ENCODE results near the gene PRKG1.

The PRKG1 gene

GRCh38 chr10:52279546-52279945, 1205.3 kb downstream of the PRKG1 start:
- TF ChIP-seq REST (IDR thresholded peaks at IDR 0.05; ENCODE audit: insufficient replicate concordance, low read depth) (no peak), SPI1 (IDR thresholded peaks at IDR 0.05; ENCODE audit: borderline replicate concordance, low read depth) (no peak), POLR2AphosphoS5 (IDR thresholded peaks at IDR 0.05; ENCODE audit: low read depth) (no peak), CTCF (IDR thresholded peaks at IDR 0.05; ENCODE audit: insufficient read depth, low read length) (no peak), GABPA (IDR thresholded peaks at IDR 0.05; ENCODE audit: low read depth) (no peak)
- Histone ChIP-seq H3K4me3 (replicated peaks; ENCODE audit: insufficient read depth, low read length) (no peak overlapping the region), H3K27me3 (ENCODE audit: insufficient read depth, poor library complexity, severe bottlenecking) (no peaks in the 10 kb centered on the region), H3K27ac (replicated peaks) (no peak overlapping the region)
- no peak for DNase-seq (ENCODE audit: low read depth in 1 of 2, low spot score in 1 of 2)

GRCh38 chr10:52280051-52280450, 1205.8 kb downstream of the PRKG1 start:
- no peak overlapping the region for H3K27ac ChIP-seq (replicated peaks)
- H3K4me3 ChIP-seq (replicated peaks; ENCODE audit: insufficient read depth, low read length): no peak overlapping the region
- no peaks in the 10 kb centered on the region for H3K27me3 ChIP-seq (ENCODE audit: insufficient read depth, poor library complexity, severe bottlenecking)
- DNase-seq (ENCODE audit: low read depth in 1 of 2, low spot score in 1 of 2): no peak
- TF ChIP-seq CTCF (IDR thresholded peaks at IDR 0.05; ENCODE audit: insufficient read depth, low read length) (no peak), GABPA (IDR thresholded peaks at IDR 0.05; ENCODE audit: low read depth) (no peak), POLR2AphosphoS5 (IDR thresholded peaks at IDR 0.05; ENCODE audit: low read depth) (no peak), SPI1 (IDR thresholded peaks at IDR 0.05; ENCODE audit: borderline replicate concordance, low read depth) (no peak), REST (IDR thresholded peaks at IDR 0.05; ENCODE audit: insufficient replicate concordance, low read depth) (no peak)

GRCh38 chr10:52283174-52283573, 1208.9 kb downstream of the PRKG1 start:
- Histone ChIP-seq H3K4me3 (replicated peaks; ENCODE audit: insufficient read depth, low read length) (no peak overlapping the region), H3K27ac (replicated peaks) (no peak overlapping the region), H3K27me3 (ENCODE audit: insufficient read depth, poor library complexity, severe bottlenecking) (no peaks in the 10 kb centered on the region)
- TF ChIP-seq SPI1 (IDR thresholded peaks at IDR 0.05; ENCODE audit: borderline replicate concordance, low read depth) (no peak), REST (IDR thresholded peaks at IDR 0.05; ENCODE audit: insufficient replicate concordance, low read depth) (no peak), CTCF (IDR thresholded peaks at IDR 0.05; ENCODE audit: insufficient read depth, low read length) (no peak)
- no peak for DNase-seq (ENCODE audit: low read depth in 1 of 2, low spot score in 1 of 2)

Measured in HL-60 (cell line).